HFF-Myc (cell line): ENCODE data around the gene HERPUD1.
"Not testable (repeated sequence)": the region's sequence is repeated elsewhere in the genome, so short reads cannot be mapped to it uniquely, and the experiment has no call there.

Source experiments
- DNase-seq: peaks from one replicate; pipeline ENCODE4 v3.0.0-alpha.2; 2011; ENCODE audit warnings: low read depth; ENCODE audit errors: extremely low read depth
- H3K4me3 ChIP-seq: replicated peaks from 2 replicates; pipeline ENCODE4 v1.5.1; 2011; ENCODE audit warnings: low read depth, mild to moderate bottlenecking, control low read depth, low read length
- CTCF ChIP-seq: IDR thresholded peaks from 2 replicates; pipeline ENCODE4 v1.5.1; 2012; ENCODE audit warnings: mild to moderate bottlenecking, low read depth, low read length, control low read depth; ENCODE audit errors: missing control alignments

Gene HERPUD1

DNA sequence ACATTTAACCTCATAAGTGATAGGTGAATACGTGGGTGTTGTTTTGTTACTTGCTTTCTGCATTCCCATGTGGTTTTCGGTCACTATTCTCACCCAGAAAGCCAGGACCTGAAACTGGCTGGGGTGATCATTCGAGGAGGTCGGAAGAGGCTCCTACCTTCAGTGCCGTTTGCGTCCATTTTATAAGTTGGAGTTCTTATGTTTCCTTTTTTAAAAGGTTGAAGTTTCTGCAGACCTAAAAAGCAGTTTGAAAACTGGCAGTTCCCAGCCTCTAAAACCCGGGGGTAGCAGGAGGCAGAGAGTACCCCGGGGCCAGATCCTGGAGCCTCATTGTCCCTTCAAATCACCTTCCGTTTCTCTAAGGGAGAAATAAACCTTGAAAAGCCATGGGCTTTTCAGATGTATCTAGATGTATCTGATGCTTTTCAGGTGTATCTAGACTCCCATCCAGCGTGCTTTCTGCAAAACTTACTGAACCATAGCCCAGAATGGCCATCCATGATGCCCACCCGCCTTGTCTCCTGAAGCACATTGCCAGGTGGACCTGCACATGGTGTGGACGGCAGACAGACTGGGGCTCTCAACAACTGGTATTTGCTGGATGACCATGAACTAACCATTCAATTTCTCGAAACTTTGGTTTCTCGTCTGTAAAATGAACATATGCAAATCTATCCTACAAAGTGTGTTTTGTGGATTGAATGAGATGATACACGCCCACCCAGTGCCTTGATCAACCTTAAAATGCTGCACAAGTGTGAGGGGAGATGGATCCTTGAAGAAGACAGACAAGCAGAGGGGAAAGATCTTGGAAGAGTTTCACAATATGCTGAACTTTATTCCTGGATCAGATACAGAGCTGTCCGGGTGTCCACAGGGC, 58.7 kb downstream of the HERPUD1 start:
- no peak for DNase-seq
- TF ChIP-seq CTCF, result no peak
- H3K4me3 ChIP-seq, result peak overlapping the region; percentile 74

- not testable (repeated sequence) for H3K4me3 ChIP-seq, DNase-seq
Observed at GRCh38 chr16:56992431-56992830, 60.5 kb downstream of the HERPUD1 start.

- no peak for DNase-seq
- TF ChIP-seq CTCF, result no peak
- H3K4me3 ChIP-seq, result no peak overlapping the region
Observed at GRCh38 chr16:56993204-56993603, 61.3 kb downstream of the HERPUD1 start.

GRCh38 chr16:56994311-56994710, 62.4 kb downstream of the HERPUD1 start:
- TF ChIP-seq CTCF, result no peak
- DNase-seq, result no peak
- no peak overlapping the region for H3K4me3 ChIP-seq
